H1 (cell line): Measurements from ENCODE around the gene NEGR1. TPM values are rescaled to one million over a fixed set of nuclear protein-coding genes. Genes with fewer than 3 reads are reported as not detected.

Experiments used
- CTCF ChIA-PET: fragments of 300-600 bp; sonication (Branson Sonifier 250); formaldehyde crosslinking; loops from one replicate; lab custom pipeline; 2021; ENCODE audit not compliant: partially characterized antibody; lab: Charles Lee
- POLR2A ChIA-PET: fragments of 300-600 bp; sonication (Branson Sonifier 250); formaldehyde crosslinking; loops from one replicate; lab custom pipeline; 2021; ENCODE audit warnings: inconsistent platforms; ENCODE audit not compliant: partially characterized antibody; lab: Charles Lee
- DNase-seq, 2 experiments: peaks; one replicate each; pipeline versions ENCODE4 v3.0.0 to v3.0.0-alpha.2; 2010 to 2022; ENCODE audit warnings: low spot score in 2 of 2, low read depth in 1 of 2, mixed read lengths in 1 of 2
- FAIRE-seq: peaks from 2 replicates; lab custom pipeline; 2011; peaks lifted over from hg19 to GRCh38; lab: Jason Lieb, UNC
- H2AFZ ChIP-seq: 2 replicates; pipeline ENCODE4 v1.8.1; 2012; ENCODE audit warnings: low read length, inconsistent platforms
- H2AK5ac ChIP-seq: 2 replicates; pipeline ENCODE4 v1.6.1; 2013; ENCODE audit warnings: low read depth, low read length
- H2BK120ac ChIP-seq: replicated peaks from 2 replicates; pipeline ENCODE3; 2013; ENCODE audit warnings: low read depth, low read length, inconsistent platforms
- H2BK12ac ChIP-seq: 2 replicates; pipeline ENCODE4 v1.6.1; 2013; ENCODE audit warnings: low read depth, low read length
- H2BK15ac ChIP-seq: 2 replicates; pipeline ENCODE4 v1.6.1; 2013; ENCODE audit warnings: low read length
- H2BK20ac ChIP-seq: 2 replicates; pipeline ENCODE4 v1.6.1; 2013; ENCODE audit warnings: low read length
- H2BK5ac ChIP-seq: 2 replicates; pipeline ENCODE4 v1.6.1; 2013; ENCODE audit warnings: low read depth, low read length
- H3K14ac ChIP-seq: 2 replicates; pipeline ENCODE4 v1.6.1; 2013; ENCODE audit warnings: inconsistent platforms; ENCODE audit not compliant: insufficient read length
- H3K18ac ChIP-seq: 2 replicates; pipeline ENCODE4 v1.6.1; 2013; ENCODE audit warnings: low read length; ENCODE audit errors: extremely low read depth
- H3K23ac ChIP-seq: 2 replicates; pipeline ENCODE4 v1.6.1; 2013; ENCODE audit warnings: inconsistent platforms; ENCODE audit not compliant: insufficient read length
- H3K23me2 ChIP-seq: 2 replicates; pipeline ENCODE4 v1.6.1; 2013; ENCODE audit warnings: low read depth, low read length
- H3K27ac ChIP-seq: 2 replicates; pipeline ENCODE4 v1.6.1; 2011; ENCODE audit warnings: low read depth, low read length, inconsistent platforms
- H3K27me3 ChIP-seq, 4 experiments: replicated peaks in 1 of 4; 1 replicate in 1 of 4; 2 replicates in 3 of 4; pipeline versions ENCODE4 v1.6.1 to v1.8.1; 2011 to 2013; ENCODE audit warnings: low read length in 3 of 4, mild to moderate bottlenecking in 3 of 4, inconsistent platforms in 2 of 4, mixed read lengths in 2 of 4, moderate library complexity in 1 of 4; ENCODE audit not compliant: control insufficient read depth in 3 of 4, insufficient read depth in 3 of 4; ENCODE audit errors: extremely low read depth in 1 of 4
- H3K36me3 ChIP-seq, 4 experiments: 2 replicates each; pipeline versions ENCODE4 v1.6.1 to v1.8.1; 2011 to 2013; ENCODE audit warnings: mild to moderate bottlenecking in 4 of 4, low read length in 3 of 4, moderate library complexity in 2 of 4, control low read depth in 1 of 4, inconsistent platforms in 1 of 4; ENCODE audit not compliant: insufficient read depth in 4 of 4, control insufficient read depth in 2 of 4
- H3K4ac ChIP-seq: replicated peaks from 2 replicates; pipeline ENCODE3; 2013; ENCODE audit warnings: low read length, low read depth, mixed read lengths, inconsistent platforms; ENCODE audit not compliant: insufficient read length
- H3K4me1 ChIP-seq, 4 experiments: replicated peaks in 1 of 4; 1 replicate in 1 of 4; 2 replicates in 3 of 4; pipeline versions ENCODE4 v1.6.1 to v1.8.1; 2011 to 2013; ENCODE audit warnings: low read length in 3 of 4, inconsistent platforms in 2 of 4, mixed read lengths in 1 of 4; ENCODE audit not compliant: insufficient read depth in 4 of 4, control insufficient read depth in 3 of 4
- H3K4me2 ChIP-seq, 2 experiments: 2 replicates each; pipeline versions ENCODE4 v1.6.1 to v1.8.1; 2011 to 2013; ENCODE audit warnings: low read depth in 2 of 2, low read length in 2 of 2, control low read depth in 1 of 2, inconsistent platforms in 1 of 2, mild to moderate bottlenecking in 1 of 2; ENCODE audit not compliant: insufficient read depth in 1 of 2
- H3K4me3 ChIP-seq, 4 experiments: fragments of 200-600, 300-600 bp in 1 of 4; sonication (generic), shearing (Covaris generic), sonication (Bioruptor Twin) in 1 of 4; 2 replicates each; pipeline versions ENCODE4 v1.5.1 to v1.8.1; 2011 to 2016; ENCODE audit warnings: low read length in 4 of 4, low read depth in 3 of 4, control low read depth in 2 of 4, inconsistent platforms in 2 of 4, mild to moderate bottlenecking in 2 of 4, mixed read lengths in 1 of 4, moderate library complexity in 1 of 4; ENCODE audit not compliant: insufficient read depth in 2 of 4; ENCODE audit errors: extremely low read depth in 1 of 4
- H3K56ac ChIP-seq: replicated peaks from 2 replicates; pipeline ENCODE3; 2013; ENCODE audit warnings: low read depth, mild to moderate bottlenecking, mixed read lengths, low read length, inconsistent platforms; ENCODE audit not compliant: insufficient read length
- H3K79me1 ChIP-seq: 2 replicates; pipeline ENCODE4 v1.6.1; 2013; ENCODE audit warnings: low read depth, low read length, control low read depth
- H3K79me2 ChIP-seq, 2 experiments: 2 replicates each; pipeline versions ENCODE4 v1.6.1 to v1.8.1; 2012 to 2013; ENCODE audit warnings: low read length in 2 of 2, mild to moderate bottlenecking in 2 of 2, inconsistent platforms in 1 of 2; ENCODE audit not compliant: insufficient read depth in 2 of 2, control insufficient read depth in 1 of 2
- H3K9ac ChIP-seq, 4 experiments: replicated peaks in 1 of 4; 1 replicate in 1 of 4; 2 replicates in 3 of 4; pipeline versions ENCODE4 v1.6.1 to v1.8.1; 2011 to 2013; ENCODE audit warnings: low read depth in 3 of 4, low read length in 3 of 4, control low read depth in 2 of 4, mild to moderate bottlenecking in 2 of 4, moderate library complexity in 2 of 4, inconsistent platforms in 1 of 4; ENCODE audit errors: extremely low read depth in 1 of 4
- H3K9me3 ChIP-seq, 2 experiments: 2 replicates each; pipeline versions ENCODE4 v1.6.1 to v1.8.1; 2012 to 2013; ENCODE audit warnings: mild to moderate bottlenecking in 2 of 2, moderate library complexity in 2 of 2, control low read depth in 1 of 2, inconsistent platforms in 1 of 2, low read depth in 1 of 2, low read length in 1 of 2, mixed read lengths in 1 of 2; ENCODE audit not compliant: insufficient read depth in 2 of 2
- H4K20me1 ChIP-seq, 2 experiments: replicated peaks in 1 of 2; 2 replicates each; pipeline versions ENCODE3 to v1.8.1; 2011 to 2013; ENCODE audit warnings: inconsistent platforms in 2 of 2, low read length in 2 of 2, mild to moderate bottlenecking in 1 of 2; ENCODE audit not compliant: insufficient read depth in 2 of 2, control insufficient read depth in 1 of 2
- H4K5ac ChIP-seq: 2 replicates; pipeline ENCODE4 v1.6.1; 2013; ENCODE audit warnings: low read length, low read depth, mixed read lengths, inconsistent platforms; ENCODE audit not compliant: insufficient read length
- H4K8ac ChIP-seq: 2 replicates; pipeline ENCODE4 v1.8.0; 2013; ENCODE audit warnings: mild to moderate bottlenecking, moderate library complexity, low read length, inconsistent platforms; ENCODE audit not compliant: insufficient read depth; ENCODE audit errors: extremely low read depth
- H4K91ac ChIP-seq: replicated peaks from 2 replicates; pipeline ENCODE3; 2013; ENCODE audit warnings: low read length, mixed read lengths, inconsistent platforms; ENCODE audit not compliant: insufficient read length
- RBBP5 ChIP-seq: IDR thresholded peaks from 2 replicates; pipeline ENCODE4 v1.7.1; 2012; ENCODE audit warnings: low read depth, mild to moderate bottlenecking, inconsistent platforms, low read length, moderate library complexity, borderline replicate concordance
- WGBS, 2 experiments: shearing (Covaris generic) in 1 of 2; methylation state at CpG; one replicate each; pipeline versions ENCODE4 v1.1.6 to v1.1.7; 2013 to 2015; ENCODE audit warnings: low lambda C conversion rate in 2 of 2, mixed read lengths in 2 of 2, inconsistent platforms in 1 of 2, low coverage in 1 of 2, missing lambda C conversion rate in 1 of 2; ENCODE audit not compliant: insufficient replicate concordance in 2 of 2, insufficient coverage in 1 of 2, insufficient read length in 1 of 2; ENCODE audit errors: extremely low coverage in 1 of 2, missing lambda C conversion rate in 1 of 2; 5-methylcytosine and 5-hydroxymethylcytosine counted together
- polyA plus RNA-seq, 7 experiments: library from polyadenylated mRNA; depleted of rRNA in 3 of 7; stranded (reverse) in 5 of 7; unstranded in 2 of 7; fragments of >200 nt in 5 of 7; fragments of 200-250 nt in 2 of 7; gene quantifications; 1 replicate in 5 of 7; 2 replicates in 1 of 7; 4 replicates in 1 of 7; pipeline versions ENCODE4 v1.2.1 to v1.2.3, GENCODE V29; 2011 to 2013; ENCODE audit warnings: missing spikeins in 2 of 7, mixed read lengths in 2 of 7
- total RNA-seq: library from RNA; stranded (reverse); fragmentation: NEBNext Ultra II Directional; extraction: Animal tissue kit (Norgen Biotek cat#: 25700); gene quantifications from 2 replicates; pipeline ENCODE4 v1.2.1, GENCODE V29; 2021

NEGR1 gene
- total and polyA plus RNA-seq, 2 of the 8 experiments (the other 6 are each of a cell fraction or from before 2014, with no cell fraction given) = 0.71 to 1.3 TPM

DNA sequence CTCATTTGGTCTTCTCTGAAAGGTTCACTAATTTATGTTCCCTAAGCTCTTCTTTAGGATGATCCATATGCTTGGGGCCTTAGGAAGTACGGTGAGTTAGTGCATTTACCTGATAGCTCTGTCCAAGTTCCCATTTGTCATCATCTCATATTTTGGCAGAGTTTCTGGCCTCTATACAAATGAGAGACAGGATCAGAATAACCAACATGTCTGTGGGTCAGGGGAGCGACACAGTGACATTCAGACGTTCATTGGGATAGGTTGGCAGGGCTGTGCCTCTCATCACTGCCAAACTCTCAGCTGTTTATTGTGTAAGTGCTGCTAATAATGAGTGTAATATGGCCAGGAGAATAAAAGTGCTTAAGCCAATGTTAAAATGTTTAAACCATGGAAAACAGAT lies 640.4 kb downstream of the NEGR1 start:
- Histone ChIP-seq H3K36me3 (no peaks in the 10 kb centered on the region), H2BK15ac (no peak overlapping the region), H3K9me3 (no peaks in the 10 kb centered on the region)
- no peak for TF ChIP-seq RBBP5
- TF ChIP-seq, all 59 proteins: peak for 0
- Histone ChIP-seq H3K56ac (no peak overlapping the region), H2BK5ac (no peak overlapping the region), H3K27me3 (no peaks in the 10 kb centered on the region), H3K14ac (no peak overlapping the region), H3K4ac (no peak overlapping the region), H3K27ac (no peak overlapping the region), H3K4me2 (no peak overlapping the region), H3K23ac (no peak overlapping the region), H2BK120ac (no peak overlapping the region), H2AK5ac (no peak overlapping the region), H3K18ac (no peak overlapping the region), H3K4me3 (no peak overlapping the region), H3K23me2 (no peaks in the 10 kb centered on the region), H3K4me1 (no peaks in the 10 kb centered on the region), H4K91ac (no peak overlapping the region), H2BK20ac (no peak overlapping the region), H4K8ac (no peak overlapping the region), H3K9ac (no peak overlapping the region), H2BK12ac (no peak overlapping the region), H4K20me1 (no peaks in the 10 kb centered on the region), H4K5ac (no peak overlapping the region), H2AFZ (no peak overlapping the region), H3K79me2 (no peaks in the 10 kb centered on the region), H3K79me1 (no peaks in the 10 kb centered on the region)
- 93% methylated on average over 3 of the region's 3 CpGs; no CpG with 5 or more reads in 1 of the 2 experiments for WGBS, 2 experiments
- CTCF ChIA-PET = interaction anchor here (0.8 to 1.2 kb wide), 2 partner anchors 8 to 269 kb away, joined by 3 to 4 read pairs; no protein-coding TSS in a partner anchor
- FAIRE-seq (no peak), DNase-seq (no peak)
- POLR2A ChIA-PET = no interaction called here
